HL-60/S4 treated with phorbol 12-myristate 13-acetate at 8.2 ng/mL for 4 days and 3 days (cell line): ENCODE results near the gene INSR.

Experiments used
- in situ Hi-C: fragments of 300-500 bp; cut with MboI; formaldehyde crosslinking; loops from 2 replicates; pipeline ENCODE4 v1.15.0; 2022; ENCODE audit warnings: low sequenced_read_pairs

Gene INSR

GRCh38 chr19:7197760-7198696 is 96.2 kb downstream of the INSR start:
- in situ Hi-C loops, result loop anchor here (10.0 kb wide), 1 partner anchor 97 kb away; the partner anchor contains the start of gene INSR

- in situ Hi-C loops, result loop anchor here (10.0 kb wide), 1 partner anchor 98 kb away; the partner anchor contains the start of gene INSR
Observed at GRCh38 chr19:7197119-7197759, 97.0 kb downstream of the INSR start.

GRCh38 chr19:7196763-7197118 is 97.5 kb downstream of the INSR start:
- in situ Hi-C loops, result loop anchor here (10.0 kb wide), 1 partner anchor 98 kb away; the partner anchor contains the start of gene INSR

- in situ Hi-C loops, result loop anchor here (10.0 kb wide), 1 partner anchor 100 kb away; the partner anchor contains the start of gene INSR
Observed at GRCh38 chr19:7195046-7195445, 99.2 kb downstream of the INSR start.

GRCh38 chr19:7194566-7194965 is 99.6 kb downstream of the INSR start:
- in situ Hi-C loops, result loop anchor here (10.0 kb wide), 1 partner anchor 100 kb away; the partner anchor contains the start of gene INSR

- in situ Hi-C loops, result loop anchor here (10.0 kb wide), 1 partner anchor 103 kb away; the partner anchor contains the start of gene INSR
Observed at GRCh38 chr19:7191946-7192691, 102.1 kb downstream of the INSR start.

GRCh38 chr19:7188698-7189629 is 105.2 kb downstream of the INSR start:
- in situ Hi-C loops, result no loop called here

GRCh38 chr19:7187605-7188339 is 106.4 kb downstream of the INSR start:
- in situ Hi-C loops, result no loop called here

- in situ Hi-C loops, result no loop called here
Observed at GRCh38 chr19:7182489-7182888, 111.7 kb downstream of the INSR start.

- in situ Hi-C loops, result no loop called here
Observed at GRCh38 chr19:7179917-7180306, 114.3 kb downstream of the INSR start.

- in situ Hi-C loops, result no loop called here
Observed at GRCh38 chr19:7177926-7178325, 116.3 kb downstream of the INSR start.

GRCh38 chr19:7176792-7177191 is 117.4 kb downstream of the INSR start:
- in situ Hi-C loops, result no loop called here

GRCh38 chr19:7172794-7173193 is 121.4 kb downstream of the INSR start:
- in situ Hi-C loops, result no loop called here

- in situ Hi-C loops, result no loop called here
Observed at GRCh38 chr19:7170983-7171382, 123.2 kb downstream of the INSR start.

- in situ Hi-C loops, result no loop called here
Observed at GRCh38 chr19:7168941-7169340, 125.3 kb downstream of the INSR start.

GRCh38 chr19:7161292-7161691 is 132.9 kb downstream of the INSR start:
- in situ Hi-C loops, result no loop called here

GRCh38 chr19:7159105-7159933 is 134.9 kb downstream of the INSR start:
- in situ Hi-C loops, result no loop called here

GRCh38 chr19:7153022-7153421 is 141.2 kb downstream of the INSR start:
- in situ Hi-C loops, result no loop called here
